AG04449 (cell line): ENCODE measurements around the gene F12.
"Not testable (repeated sequence)": the region's sequence is repeated elsewhere in the genome, so short reads cannot be mapped to it uniquely, and the experiment has no call there.

Source experiments
- CTCF ChIA-PET: fragments of 350-600 bp; formaldehyde crosslinking; extraction: SDS; loops from one replicate; lab custom pipeline; 2021; ENCODE audit warnings: antibody characterized with exemption; lab: Yijun Ruan, JAX
- POLR2A ChIA-PET: fragments of 400-600, 350-600 bp; formaldehyde crosslinking; extraction: SDS; loops from one replicate; lab custom pipeline; 2020; ENCODE audit warnings: antibody characterized with exemption, inconsistent platforms; lab: Yijun Ruan, JAX
- DNase-seq: peaks from one replicate; pipeline ENCODE4 v3.0.0-alpha.2; 2010; ENCODE audit warnings: low read depth, low spot score
- H3K4me3 ChIP-seq: 2 replicates; pipeline ENCODE4 v1.5.1; 2011; ENCODE audit warnings: low read depth, mild to moderate bottlenecking, control low read depth, low read length
- TF ChIP-seq, protein P1 (sequence below): IDR thresholded peaks from one replicate; pipeline ENCODE4 v1.5.1; 2011; ENCODE audit warnings: mild to moderate bottlenecking, moderate library complexity, low read length, control low read depth, inconsistent platforms; ENCODE audit not compliant: insufficient read depth; ENCODE audit errors: missing control alignments

The F12 gene

DNA sequence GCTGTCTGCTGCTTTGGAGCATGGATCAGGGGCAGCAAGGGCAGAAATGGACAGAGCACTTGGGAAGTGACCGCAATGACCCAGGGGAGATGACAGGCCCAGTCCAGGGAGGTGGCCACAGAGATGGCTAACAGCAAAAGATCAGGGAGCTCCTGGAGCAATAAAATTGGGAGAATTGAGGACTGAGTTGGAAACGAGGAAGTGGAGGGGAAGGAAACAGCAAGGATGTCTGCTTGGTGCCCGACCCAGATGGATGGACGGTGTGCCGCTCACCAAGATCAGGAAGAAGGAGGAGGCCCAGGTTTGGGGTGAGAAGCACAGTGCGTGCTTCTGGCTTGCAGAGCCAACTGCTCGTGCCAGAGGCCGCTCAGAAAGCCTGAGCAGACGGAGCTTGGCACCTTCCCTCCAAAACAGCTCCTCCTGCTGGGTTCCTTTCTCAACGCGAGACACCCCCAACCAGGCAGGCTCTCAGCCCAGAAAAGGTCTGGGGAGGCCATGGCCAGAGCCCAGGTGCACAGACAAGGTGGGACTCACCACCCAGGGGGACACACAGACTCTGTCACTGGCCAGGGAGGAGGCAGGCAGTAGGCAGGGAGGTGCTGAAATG, 26.8 kb downstream of the F12 start:
- ChIA-PET CTCF (interaction anchor here (0.6 to 35.1 kb wide), 7 partner anchors 2 to 118 kb away, joined by 3 to 853 read pairs (median 6); partner anchors contain the start of genes F12, LMAN2, PFN3 and SLC34A1), POLR2A (interaction anchor here (0.7 kb wide), 1 partner anchor 115 kb away, joined by 4 read pairs; no protein-coding TSS in a partner anchor)
- TF ChIP-seq, protein P1, sequence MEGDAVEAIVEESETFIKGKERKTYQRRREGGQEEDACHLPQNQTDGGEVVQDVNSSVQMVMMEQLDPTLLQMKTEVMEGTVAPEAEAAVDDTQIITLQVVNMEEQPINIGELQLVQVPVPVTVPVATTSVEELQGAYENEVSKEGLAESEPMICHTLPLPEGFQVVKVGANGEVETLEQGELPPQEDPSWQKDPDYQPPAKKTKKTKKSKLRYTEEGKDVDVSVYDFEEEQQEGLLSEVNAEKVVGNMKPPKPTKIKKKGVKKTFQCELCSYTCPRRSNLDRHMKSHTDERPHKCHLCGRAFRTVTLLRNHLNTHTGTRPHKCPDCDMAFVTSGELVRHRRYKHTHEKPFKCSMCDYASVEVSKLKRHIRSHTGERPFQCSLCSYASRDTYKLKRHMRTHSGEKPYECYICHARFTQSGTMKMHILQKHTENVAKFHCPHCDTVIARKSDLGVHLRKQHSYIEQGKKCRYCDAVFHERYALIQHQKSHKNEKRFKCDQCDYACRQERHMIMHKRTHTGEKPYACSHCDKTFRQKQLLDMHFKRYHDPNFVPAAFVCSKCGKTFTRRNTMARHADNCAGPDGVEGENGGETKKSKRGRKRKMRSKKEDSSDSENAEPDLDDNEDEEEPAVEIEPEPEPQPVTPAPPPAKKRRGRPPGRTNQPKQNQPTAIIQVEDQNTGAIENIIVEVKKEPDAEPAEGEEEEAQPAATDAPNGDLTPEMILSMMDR = peak; percentile 33
- no peak for DNase-seq
- no peak overlapping the region for H3K4me3 ChIP-seq

DNA sequence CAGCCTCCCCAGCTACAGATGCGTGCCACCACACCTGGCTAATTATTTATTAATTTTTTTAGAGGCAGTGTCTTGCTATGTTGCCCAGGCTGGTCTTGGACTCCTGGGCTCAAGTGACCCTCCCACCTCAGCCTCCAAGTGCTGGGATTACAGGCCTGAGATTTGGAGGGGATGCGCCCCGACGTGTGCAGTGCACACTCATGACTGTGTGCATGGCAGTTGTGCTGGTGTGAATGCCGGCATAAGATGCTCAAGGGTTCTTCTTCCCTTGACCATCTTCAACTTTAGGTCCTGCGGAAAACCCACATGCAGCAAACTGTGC, 28.6 kb downstream of the F12 start:
- DNase-seq = no peak
- POLR2A ChIA-PET = interaction anchor here (1.2 kb wide), 1 partner anchor 46 kb away, joined by 3 read pairs; the partner anchor contains the start of gene GRK6
- no peak overlapping the region for H3K4me3 ChIP-seq
- CTCF ChIA-PET = interaction anchor here (31.8 to 35.1 kb wide), 2 partner anchors 1 to 15 kb away, joined by 853 read pairs; partner anchors contain the start of genes F12, PFN3 and SLC34A1
- TF ChIP-seq, protein P1 = no peak

DNA sequence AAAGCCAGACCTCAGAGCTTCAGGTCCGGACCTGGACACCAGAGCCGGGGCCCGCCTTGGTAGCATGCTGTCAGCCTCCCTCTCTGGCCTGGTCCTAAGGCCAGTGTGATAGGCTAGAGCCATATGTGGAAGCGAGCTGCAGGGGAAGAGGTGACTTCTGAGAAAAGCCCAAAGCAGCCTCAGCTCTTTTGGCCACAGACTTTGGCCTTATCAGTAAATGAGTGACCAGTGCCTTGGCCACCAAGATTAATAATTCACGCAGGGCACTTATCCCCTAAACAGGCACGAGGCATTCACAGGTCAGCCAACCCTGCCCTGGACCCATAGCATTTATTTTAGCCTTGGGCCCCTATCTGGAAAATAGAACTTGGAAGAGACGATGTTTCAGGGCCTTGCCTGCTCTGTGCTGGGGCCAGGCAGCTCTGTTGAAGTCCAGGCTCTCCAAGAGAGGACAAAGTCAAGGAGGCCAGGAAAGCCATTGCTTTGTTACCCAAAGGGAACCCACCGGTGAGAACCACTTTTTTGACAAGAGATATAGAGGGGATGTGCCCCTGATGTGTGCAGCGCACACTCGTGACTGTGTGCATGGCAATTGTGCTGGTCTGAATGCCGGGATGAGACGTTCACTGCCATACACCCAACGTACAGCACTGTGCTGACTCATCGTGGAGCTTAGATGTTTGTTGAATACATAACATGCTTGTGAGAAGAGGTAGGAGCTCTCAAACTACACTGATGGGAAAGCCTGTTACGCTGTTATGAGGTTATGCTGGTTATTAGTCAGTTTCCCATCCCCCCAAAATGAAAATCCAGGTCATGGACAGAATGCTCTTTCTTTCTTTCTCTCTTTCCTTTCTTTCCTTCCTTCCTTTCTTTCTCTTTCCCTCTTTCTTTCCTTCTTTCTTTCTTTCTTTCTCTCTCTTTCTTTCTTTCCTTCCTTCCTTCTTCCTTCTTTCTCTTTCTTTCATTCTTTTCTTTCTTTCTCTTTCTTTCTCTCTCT, 30.2 kb downstream of the F12 start:
- ChIA-PET CTCF (interaction anchor here (0.5 to 35.1 kb wide), 9 partner anchors 10 to 265 kb away, joined by 3 to 853 read pairs (median 4); partner anchors contain the start of genes F12, PFN3 and SLC34A1), POLR2A (interaction anchor here (0.6 to 1.2 kb wide), 6 partner anchors 10 to 118 kb away, joined by 3 to 6 read pairs (median 4); partner anchors contain the start of genes LMAN2 and PDLIM7)
- peak; percentile 85 for DNase-seq
- H3K4me3 ChIP-seq = no peak overlapping the region
- TF ChIP-seq, protein P1 = no peak

DNA sequence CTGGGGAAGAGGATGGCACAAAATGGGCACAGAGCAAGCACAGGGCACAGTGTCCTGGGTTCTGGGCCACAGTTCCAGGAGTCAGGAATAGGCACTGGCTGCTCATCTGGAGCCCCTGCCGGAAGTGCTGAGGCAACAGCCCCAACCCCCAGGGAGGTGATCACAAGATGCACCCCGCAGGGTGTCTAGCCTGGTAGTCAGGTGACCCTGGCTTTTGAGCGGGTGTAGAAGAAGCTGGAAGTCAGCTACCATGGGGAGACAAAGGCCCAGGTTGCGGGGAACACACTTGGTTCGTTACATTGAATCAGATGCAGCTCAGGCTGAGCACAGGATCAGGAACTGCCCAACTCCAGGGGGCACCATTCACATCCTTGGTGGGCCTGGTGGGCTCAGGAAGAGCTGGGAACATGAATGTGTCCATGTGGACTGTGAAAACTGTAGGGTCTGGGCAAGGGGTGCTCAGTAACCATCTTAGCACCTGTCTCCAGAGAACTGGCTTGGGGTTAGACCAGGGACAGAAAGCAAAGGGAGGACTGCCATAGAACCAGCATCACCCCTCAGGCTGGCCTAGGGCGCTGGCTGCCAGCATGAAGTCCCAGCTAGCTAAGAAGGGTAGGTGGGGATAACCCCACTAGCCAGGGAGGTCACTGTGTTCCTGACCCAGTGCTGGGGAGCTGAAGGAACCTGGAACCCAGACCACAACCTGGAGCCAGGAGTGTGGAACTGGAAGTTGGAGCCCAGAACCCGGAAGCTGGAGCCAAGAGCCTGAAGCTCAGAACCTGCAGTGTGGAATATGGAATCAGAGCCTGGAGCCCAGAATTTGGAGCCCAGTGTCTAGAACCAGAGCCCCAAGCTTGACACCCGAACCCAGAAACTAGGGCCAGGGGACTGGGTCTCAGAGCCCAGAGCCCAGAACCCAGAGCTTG, 31.2 kb downstream of the F12 start:
- ChIA-PET CTCF (interaction anchor here (0.5 to 35.1 kb wide), 10 partner anchors 9 to 264 kb away, joined by 3 to 853 read pairs (median 4); partner anchors contain the start of genes F12, PFN3 and SLC34A1), POLR2A (interaction anchor here (1.0 to 1.2 kb wide), 2 partner anchors 11 to 26 kb away, joined by 3 to 6 read pairs; partner anchors contain the start of gene LMAN2)

GRCh38 chr5:177376107-177376506, 33.3 kb downstream of the F12 start:
- TF ChIP-seq, protein P1 = no peak
- CTCF ChIA-PET = interaction anchor here (0.9 to 35.1 kb wide), 3 partner anchors 9 to 78 kb away, joined by 3 to 853 read pairs (median 7); partner anchors contain the start of genes F12, PFN3 and SLC34A1
- no peak overlapping the region for H3K4me3 ChIP-seq
- POLR2A ChIA-PET = no interaction called here
- DNase-seq = no peak

More for the DNA sequence above, 31.2 kb downstream of the F12 start:
- DNase-seq = no peak
- TF ChIP-seq, protein P1 = no peak
- H3K4me3 ChIP-seq = no peak overlapping the region

GRCh38 chr5:177375516-177375915, 33.8 kb downstream of the F12 start:
- DNase-seq, POLR2A ChIA-PET, H3K4me3 ChIP-seq: not testable (repeated sequence)
- CTCF ChIA-PET = interaction anchor here (1.1 to 35.1 kb wide), 5 partner anchors 9 to 125 kb away, joined by 3 to 853 read pairs (median 7); partner anchors contain the start of genes F12, PFN3 and SLC34A1
